ENCODE measurements around the gene SGK1. TPM values are rescaled to one million over a fixed set of nuclear protein-coding genes. Genes with fewer than 3 reads are reported as not detected.
A peak's percentile ranks its signal among the peaks of the same experiment; 100 is the strongest.

The SGK1 gene
- total RNA-seq, 2 donors from 2014 or later = 67.3 to 97.5 TPM

- no peak for TF ChIP-seq CTCF (IDR thresholded peaks at IDR 0.05)
- Histone ChIP-seq H3K36me3 (no peaks in the 10 kb centered on the region), H3K27me3 (replicated peaks; ENCODE audit: insufficient read depth) (no peaks in the 10 kb centered on the region), H3K27ac (no peak overlapping the region), H3K4me3 (peak overlapping the region; percentile 80), H3K9me3 (no peaks in the 10 kb centered on the region), H3K4me1 (ENCODE audit: control insufficient read depth in 1 of 2, low read depth in 2 of 2) (peaks cover 4 to 5% of the 10 kb centered on the region in 2 donors)
- DNase-seq (ENCODE audit: low spot score) = no peak
- ATAC-seq (ENCODE audit: insufficient number of reproducible peaks, low FRiP score, low read depth) = no peak
These were observed 1.0 kb downstream of the SGK1 start for GRCh38 chr6:134316733-134317431.

GRCh38 chr6:134315974-134316441 is 1.9 kb downstream of the SGK1 start:
- Histone ChIP-seq H3K27ac (no peak overlapping the region), H3K9me3 (no peaks in the 10 kb centered on the region), H3K4me1 (ENCODE audit: control insufficient read depth in 1 of 2, low read depth in 2 of 2) (peaks cover 4 to 5% of the 10 kb centered on the region in 2 donors), H3K4me3 (no peak overlapping the region), H3K36me3 (no peaks in the 10 kb centered on the region), H3K27me3 (replicated peaks; ENCODE audit: insufficient read depth) (no peaks in the 10 kb centered on the region)
- DNase-seq (ENCODE audit: low spot score) (no peak), ATAC-seq (ENCODE audit: insufficient number of reproducible peaks, low FRiP score, low read depth) (no peak)
- no peak for TF ChIP-seq CTCF (IDR thresholded peaks at IDR 0.05)

GRCh38 chr6:134315189-134315588 is 2.7 kb downstream of the SGK1 start:
- no peak for ATAC-seq (ENCODE audit: insufficient number of reproducible peaks, low FRiP score, low read depth)
- TF ChIP-seq CTCF (IDR thresholded peaks at IDR 0.05) = no peak
- H3K4me1 ChIP-seq (ENCODE audit: control insufficient read depth in 1 of 2, low read depth in 2 of 2) = peaks cover 4 to 5% of the 10 kb centered on the region in 2 donors
- no peak overlapping the region for H3K4me3 ChIP-seq
- no peak overlapping the region for H3K27ac ChIP-seq
- no peak for DNase-seq (ENCODE audit: low spot score)
- H3K36me3 ChIP-seq = no peaks in the 10 kb centered on the region
- no peaks in the 10 kb centered on the region for H3K27me3 ChIP-seq (replicated peaks; ENCODE audit: insufficient read depth)
- no peaks in the 10 kb centered on the region for H3K9me3 ChIP-seq

- no peak for TF ChIP-seq CTCF (IDR thresholded peaks at IDR 0.05)
- H3K27ac ChIP-seq = no peak overlapping the region
These were observed 3.7 kb downstream of the SGK1 start for GRCh38 chr6:134314006-134314821.

GRCh38 chr6:134312038-134312660 is 5.8 kb downstream of the SGK1 start:
- Histone ChIP-seq H3K36me3 (no peaks in the 10 kb centered on the region), H3K27me3 (replicated peaks; ENCODE audit: insufficient read depth) (no peaks in the 10 kb centered on the region), H3K9me3 (no peaks in the 10 kb centered on the region), H3K4me3 (no peak overlapping the region), H3K4me1 (ENCODE audit: control insufficient read depth in 1 of 2, low read depth in 2 of 2) (no peaks in the 10 kb centered on the region), H3K27ac (no peak overlapping the region)
- TF ChIP-seq CTCF (IDR thresholded peaks at IDR 0.05) = no peak
- DNase-seq (ENCODE audit: low spot score) = no peak
- ATAC-seq (ENCODE audit: insufficient number of reproducible peaks, low FRiP score, low read depth) = no peak

More at GRCh38 chr6:134314006-134314821, 3.7 kb downstream of the SGK1 start:
- DNase-seq (ENCODE audit: low spot score) (no peak), ATAC-seq (ENCODE audit: insufficient number of reproducible peaks, low FRiP score, low read depth) (no peak)
- Histone ChIP-seq H3K9me3 (no peaks in the 10 kb centered on the region), H3K36me3 (no peaks in the 10 kb centered on the region), H3K4me3 (no peak overlapping the region), H3K27me3 (replicated peaks; ENCODE audit: insufficient read depth) (no peaks in the 10 kb centered on the region), H3K4me1 (ENCODE audit: control insufficient read depth in 1 of 2, low read depth in 2 of 2) (peaks cover 4 to 5% of the 10 kb centered on the region in 2 donors)

Data from thoracic aorta (tissue), 2 donors.